CD1c-positive myeloid dendritic cell (primary cell): ENCODE data around the gene CPEB4.

Experiments used
- DNase-seq: peaks from one replicate; pipeline ENCODE4 v3.0.0-alpha.2; 2016; ENCODE audit errors: extremely low spot score

CPEB4 gene

DNA sequence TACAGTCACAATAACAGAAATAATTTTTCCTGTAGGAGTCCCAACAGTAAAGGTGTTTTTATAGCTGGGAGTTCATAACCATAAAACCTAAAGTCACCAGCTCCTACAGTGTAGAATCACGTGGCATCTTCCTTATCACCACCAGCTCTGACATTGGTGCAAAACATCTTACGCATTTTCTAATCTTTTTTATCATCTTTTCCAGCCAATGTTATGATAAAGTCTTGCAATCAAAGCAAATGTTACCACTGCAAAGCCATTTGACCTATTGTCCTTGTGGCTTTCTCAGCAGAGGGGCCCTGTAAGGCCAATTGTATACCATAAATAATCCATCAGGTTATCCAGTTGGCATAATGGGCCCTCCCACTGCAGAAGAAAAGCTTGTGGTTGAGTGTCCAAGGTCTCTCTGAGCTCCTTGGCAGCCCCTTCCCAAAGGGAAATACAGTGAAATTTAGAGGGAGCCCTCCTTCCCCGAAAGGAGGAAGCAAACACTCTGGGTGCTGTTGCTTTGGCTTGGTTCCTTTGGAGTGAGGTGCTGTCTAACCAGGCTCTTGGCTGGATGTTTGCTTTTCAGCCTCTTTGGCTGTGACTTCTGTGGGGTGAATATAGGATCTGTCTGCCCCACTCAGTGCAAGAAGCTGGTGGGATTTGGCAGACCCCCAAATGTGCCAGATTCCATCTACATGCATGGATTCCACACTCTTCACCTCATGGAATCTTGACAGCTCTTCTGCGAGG, 29.3 kb upstream of the CPEB4 start:
- no peak for DNase-seq

DNA sequence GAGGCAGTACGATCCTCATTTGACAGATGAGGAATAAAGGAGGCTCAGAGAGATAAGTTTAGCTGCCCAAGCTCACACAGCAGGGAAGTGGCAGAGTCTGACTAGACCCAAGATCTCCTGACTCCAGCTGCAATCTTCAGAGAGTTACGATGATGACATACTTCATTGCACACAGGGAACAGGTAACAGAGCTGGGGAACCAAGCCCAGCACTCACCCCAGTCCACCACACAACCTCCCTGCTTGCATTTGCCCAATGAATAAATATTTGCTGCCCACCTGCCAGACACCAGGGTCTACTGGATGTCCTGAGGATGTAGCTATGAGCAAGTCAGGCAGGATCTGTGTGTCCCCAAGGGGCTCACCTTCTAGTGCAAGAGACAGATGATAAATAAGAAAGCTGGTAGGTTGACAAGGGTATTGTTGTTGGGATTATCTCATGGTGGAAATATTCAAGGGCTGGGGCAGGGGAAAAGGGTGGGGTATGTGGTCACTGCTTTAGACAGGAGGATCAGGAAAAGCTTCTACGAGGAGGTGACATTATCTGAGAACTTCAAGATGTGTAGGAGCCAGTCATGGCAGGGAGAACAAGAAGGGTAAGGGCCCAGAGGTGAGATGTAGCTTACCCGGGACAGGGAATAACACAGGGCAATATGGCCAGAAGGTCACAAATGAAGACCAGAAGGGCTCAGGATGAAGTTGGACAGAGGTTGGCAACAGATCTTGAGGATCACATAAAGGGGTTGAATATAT, 28.6 kb upstream of the CPEB4 start:
- no peak for DNase-seq

DNA sequence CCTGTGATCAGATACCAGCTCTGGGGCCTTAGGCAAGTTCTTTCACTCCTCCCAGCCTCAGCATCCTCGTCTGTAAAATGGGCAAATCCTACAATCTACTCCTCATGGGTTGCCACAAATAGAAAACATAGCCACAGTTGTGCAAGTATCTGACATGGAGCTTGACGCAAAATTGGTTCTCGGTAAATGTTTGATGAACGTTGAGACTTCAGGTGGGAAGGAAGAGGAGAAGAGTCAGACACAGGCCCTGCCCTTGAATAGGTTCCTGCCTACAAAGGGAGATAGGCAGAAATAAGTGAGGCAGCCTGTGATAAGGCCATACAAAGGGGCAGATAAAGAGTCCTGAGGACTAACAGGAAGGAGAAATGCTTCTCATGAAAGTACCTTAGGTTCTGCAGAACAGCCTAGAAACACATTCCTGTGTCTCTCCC, 26.1 kb upstream of the CPEB4 start:
- DNase-seq, result no peak

DNA sequence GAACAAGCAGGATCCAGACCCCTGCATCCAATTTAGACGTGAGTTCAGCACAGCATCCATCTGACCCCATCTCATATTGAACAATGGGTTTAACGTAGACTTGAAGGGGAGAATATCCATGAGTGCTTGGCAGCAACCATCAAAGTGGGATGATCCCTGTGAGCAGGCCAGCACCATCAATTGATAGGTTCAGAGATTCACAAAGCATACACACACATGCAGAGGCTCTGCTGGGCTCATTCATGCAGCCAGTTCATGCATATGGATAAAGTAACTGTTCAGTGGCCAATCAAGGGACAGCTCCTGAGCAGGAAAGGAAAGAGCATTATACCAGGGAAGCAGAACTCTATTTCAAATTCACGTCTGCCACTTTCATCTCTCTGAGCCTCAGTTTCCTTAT, 24.8 kb upstream of the CPEB4 start:
- DNase-seq, result no peak

DNA sequence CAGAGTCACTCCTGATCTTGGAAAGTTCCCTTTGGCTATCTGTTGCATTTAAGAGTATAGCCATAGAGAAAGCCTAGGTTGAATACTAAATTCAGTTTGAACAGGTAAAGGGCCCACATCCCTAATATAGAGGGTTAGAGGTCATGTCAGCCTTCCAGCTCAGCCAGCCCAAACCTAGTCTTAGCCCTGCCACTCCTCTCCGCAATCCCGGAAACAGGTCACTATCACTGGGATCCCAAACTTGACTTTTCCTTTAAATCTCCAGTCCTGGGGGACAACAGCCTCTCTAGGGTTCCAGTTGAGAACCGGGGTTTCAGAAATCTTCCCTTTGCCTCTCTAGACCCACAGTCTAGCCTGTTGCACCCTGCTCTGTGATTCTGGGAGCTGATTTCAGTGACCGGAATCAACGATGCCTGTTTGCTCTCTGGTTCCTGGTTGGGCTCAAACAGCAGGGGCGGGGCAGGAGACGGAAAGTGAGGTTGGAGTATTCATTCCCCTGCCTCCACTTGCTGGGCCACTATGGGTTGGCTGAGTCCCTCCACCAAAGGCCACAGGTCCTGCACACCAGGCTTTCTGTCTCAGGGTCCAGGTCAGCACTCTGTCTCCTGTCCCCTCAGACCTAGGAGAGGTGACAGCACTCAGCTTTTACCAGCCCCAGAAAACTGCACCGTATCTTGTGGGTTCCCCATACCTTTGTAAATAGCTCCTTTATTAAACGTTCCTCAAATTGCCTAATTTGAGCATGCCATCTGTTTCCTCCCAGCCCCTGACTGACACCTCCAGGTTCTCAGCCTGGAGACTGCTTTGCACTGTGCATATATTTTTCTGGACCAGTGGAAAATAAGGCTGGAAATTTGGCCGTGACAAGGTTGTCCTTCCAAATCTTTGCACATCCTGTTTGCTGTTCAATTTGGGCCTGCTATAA, 23.8 kb upstream of the CPEB4 start:
- no peak for DNase-seq

DNA sequence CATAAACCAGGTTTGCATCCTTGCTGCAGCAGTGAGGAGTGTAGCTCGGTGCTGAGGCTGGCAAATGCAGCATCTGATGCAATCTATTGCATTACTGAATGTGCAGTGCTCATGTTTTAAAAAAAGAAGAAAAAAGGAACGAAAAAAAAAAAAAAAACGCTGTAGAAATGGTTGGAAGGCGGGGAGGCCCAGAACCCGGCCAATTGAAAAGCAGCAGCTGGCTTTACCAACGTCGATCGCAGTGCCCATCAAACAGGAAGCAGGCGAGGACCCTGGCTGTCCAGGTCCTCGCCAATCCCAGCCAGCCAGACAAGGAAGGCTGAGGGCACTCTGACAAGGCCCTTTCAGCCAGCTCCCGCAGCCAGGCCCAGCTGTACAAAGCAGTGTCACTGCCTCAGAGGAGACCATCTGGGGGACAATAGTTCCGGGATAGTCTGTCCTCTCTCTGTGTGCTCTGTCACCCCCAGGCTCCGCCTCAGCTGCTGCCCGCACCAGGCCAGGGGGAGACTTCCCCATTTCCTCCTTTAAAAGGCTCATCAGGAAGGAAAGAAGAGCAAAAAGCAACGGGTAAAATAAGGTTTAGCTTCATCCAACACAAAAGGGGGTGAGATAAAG, 21.8 kb upstream of the CPEB4 start:
- peak; percentile 51 for DNase-seq

DNA sequence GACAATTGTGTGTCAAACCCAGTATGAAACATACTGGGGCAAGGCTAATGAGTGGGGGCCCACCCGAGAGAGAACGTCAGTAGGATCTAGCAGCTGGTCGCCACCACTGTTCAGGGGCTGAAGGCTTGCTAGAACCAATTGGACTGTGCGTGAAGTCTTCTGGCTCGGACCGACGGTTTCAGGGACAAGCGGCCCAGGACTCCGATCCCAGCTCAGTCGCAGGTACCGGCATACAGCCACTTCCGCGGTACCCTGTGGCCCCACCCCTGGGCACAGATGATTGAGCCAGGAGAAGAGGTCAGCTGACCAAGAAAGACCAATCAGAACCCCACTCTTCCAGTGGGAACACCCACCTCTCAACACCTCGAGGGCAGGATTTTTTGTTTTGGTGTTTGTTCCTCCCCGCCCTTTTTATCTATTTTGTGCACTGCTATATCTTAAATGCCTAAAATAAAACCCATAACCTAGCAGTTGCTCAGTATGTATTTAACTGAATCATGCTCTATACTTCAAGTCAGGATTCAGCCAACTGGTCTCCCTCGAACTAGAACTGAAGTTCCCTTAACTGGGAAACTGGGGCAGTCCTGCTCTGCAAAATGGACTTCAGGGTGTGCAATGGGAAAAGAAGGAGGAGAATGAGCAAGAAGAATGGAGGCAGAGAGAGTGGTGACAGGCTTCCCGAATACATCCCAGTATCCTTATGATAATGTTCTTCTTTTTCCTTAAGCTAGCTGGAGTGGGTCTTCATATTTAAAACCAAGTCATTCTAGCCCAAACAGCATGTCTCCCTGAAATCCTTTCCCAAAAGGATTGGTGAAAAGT, 21.1 kb upstream of the CPEB4 start:
- no peak for DNase-seq

DNA sequence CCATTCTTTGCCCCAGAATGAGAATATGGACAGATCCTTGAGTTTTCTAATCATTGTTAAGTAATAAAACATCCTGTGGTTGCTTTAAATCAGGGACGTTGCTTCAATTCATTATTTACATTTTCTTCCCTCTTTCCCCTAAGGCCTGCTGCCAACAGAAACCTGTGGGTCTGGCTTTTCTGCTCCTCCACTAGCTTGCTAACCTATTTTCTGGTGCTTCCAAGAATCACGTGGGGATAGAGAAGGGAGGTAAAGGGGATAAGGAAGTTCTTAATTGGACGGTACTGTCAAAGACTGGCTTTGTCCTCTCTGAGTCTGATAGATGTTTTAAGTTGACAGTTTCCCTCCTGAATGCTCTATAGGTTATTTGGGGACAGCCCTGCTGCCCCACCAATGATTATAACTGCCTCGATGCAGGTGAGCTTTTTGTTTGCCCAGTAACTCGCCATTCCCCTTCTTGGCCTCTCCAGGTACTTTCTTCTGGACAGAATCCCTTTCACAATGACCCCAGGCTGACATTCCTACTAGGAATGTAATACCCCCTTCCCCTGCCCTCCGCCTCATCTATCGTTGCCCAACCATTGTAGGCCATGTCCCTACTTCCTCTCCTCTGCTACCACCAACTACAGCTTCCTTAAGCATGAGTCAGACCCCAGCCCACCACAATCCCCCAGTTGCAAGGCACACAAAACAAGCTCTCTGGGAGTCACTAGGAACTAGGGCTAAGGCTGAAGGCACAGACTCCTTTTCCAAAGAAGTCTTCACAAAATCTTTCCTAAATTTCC, 19.9 kb upstream of the CPEB4 start:
- peak; percentile 69 for DNase-seq

DNA sequence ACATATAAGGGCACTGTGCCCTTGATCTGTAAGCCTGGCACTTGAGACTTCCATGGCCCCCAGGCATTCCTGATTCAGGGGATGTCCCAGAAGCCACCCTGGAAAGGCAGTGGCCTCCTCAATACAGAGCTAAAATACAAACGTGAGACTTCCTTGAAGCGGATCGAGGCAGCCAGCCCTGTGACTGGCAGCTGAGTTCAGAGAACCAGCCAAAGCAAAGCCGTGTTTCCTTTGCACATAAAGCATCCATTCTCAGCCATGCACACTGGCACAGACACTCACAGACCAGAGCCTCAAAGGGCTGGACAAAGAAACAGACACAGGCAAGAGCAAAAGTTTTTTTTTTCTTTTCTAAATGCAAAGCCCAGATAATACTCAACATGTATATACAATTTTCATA, 18.8 kb upstream of the CPEB4 start:
- DNase-seq, result no peak

DNA sequence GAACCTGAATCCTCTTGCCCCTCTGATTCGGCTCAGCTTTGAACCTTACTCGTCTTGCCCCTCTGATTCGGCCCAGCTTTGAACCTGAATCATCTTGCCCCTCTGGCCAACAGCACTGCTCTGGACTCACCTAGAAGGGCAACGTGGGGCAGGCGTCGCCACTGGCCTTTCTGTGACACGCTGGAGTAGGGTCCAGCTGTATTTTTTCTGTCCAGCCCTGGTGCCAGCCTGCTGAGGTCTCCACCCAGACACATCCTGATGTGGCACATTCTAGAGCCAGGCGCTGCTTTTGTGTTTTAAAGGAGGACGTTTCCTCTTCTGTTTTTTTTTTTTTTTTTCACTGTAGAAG, 15.2 kb upstream of the CPEB4 start:
- peak; percentile 27 for DNase-seq

DNA sequence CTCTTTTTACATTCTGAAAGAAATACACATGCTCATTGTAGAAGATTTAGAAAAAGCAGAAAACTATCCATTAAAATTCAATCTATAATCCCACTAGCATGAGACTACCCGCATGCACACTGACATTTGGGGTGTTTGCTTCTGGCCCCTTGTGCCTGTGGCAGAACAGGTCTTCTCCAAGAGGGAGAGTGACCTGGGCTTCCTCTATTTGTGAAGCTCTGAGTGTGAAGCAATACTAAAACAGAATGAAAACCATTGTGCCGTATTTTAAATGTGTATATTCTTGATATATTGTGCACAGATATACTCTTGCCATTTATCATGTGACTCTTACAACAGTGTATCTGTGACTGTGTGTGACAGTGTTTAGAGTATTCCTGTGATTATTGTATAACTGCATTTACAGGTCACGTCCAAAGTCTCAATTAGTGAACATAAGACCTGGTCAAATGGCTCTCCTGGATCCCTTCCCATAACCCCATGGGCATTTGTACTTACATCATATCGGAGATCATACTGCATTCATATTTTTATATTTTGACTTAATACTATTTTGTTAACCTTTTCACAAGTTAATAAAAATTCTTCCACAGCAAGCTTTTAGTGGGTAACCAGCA, 14.7 kb upstream of the CPEB4 start:
- peak; percentile 61 for DNase-seq

DNA sequence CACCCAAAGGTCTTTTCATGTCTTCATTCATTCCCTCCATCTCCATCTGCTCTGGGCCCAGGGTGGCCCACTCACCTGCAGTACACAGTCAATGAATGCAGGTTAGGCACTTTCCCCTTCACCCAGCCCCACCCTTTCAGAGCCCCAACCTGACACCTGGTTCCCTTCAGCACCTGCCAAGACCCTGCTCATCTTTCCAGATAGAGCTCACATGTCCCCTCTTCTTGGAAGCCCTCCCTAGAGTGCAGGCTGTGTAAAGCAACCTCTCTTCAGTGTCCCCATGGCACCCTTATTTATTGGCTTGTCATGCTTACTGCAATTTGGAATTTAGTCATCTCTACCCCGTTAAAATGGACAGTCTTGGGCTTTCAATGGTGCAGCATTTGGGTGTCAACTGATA, 13.0 kb upstream of the CPEB4 start:
- DNase-seq, result no peak

DNA sequence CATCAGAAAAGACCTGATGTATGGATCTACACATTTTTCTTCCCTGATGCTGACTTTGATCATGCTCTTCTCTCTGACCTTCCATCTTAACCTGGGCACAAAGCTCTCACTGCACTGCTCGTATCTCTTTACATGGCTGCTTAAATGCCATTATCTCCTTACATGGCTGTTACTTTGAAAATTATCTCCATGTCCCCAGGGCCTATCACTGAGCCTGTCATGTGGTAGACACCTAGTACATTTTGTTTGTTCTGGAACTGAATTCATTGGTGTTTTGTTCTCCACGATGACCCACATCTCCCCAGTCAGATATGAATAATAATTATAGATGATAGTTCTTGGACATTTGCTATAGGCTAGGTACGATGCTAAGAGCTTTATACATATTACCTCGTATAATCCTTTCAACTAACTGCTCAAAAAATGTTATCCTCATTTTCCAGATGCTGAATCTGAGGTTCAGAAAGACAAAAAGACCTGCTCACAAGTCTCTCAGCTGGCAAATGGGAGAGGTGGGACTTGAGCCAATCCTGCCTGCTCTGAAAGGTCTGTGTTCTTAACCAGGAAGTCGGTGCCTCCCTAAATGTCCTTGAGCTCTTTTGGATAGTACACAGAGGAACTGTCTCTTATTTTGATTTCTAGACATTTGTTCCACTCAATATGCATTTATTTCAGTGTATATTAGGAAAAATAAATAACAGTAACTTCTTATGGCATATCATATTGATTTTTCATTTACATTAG, 9.8 kb upstream of the CPEB4 start:
- DNase-seq, result no peak

DNA sequence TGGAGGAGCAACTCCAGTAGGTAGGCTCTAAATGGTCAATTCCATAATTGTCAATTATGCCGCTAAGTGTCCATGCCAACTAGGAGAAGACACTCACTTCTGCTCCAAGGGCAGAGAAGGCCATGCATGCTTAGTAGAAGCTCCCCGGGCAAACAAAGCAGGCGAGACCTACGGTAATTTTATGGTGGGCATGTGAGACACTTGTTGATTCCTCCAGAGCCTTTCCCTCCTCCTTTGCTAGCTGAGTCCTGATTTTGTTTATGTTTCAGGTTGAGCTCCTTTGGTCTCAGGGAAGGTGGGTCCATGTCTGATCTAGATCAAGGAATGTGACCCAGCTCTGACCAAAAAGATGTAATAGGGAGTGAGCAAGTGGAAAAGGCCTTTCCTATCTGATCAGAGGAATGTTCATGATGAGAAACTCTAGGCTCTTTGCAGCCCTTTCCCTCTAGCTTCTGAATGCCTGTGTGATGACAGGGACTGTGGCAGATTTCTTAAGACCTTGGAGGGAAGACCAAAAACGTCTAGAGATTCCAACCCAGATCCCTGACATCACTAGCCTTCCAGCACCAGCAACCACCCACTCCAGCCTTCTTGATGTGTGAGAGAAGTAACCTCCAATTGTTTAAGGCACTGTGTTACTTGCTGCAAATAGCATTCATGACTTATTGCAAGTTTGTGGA, 7.7 kb upstream of the CPEB4 start:
- DNase-seq, result no peak

DNA sequence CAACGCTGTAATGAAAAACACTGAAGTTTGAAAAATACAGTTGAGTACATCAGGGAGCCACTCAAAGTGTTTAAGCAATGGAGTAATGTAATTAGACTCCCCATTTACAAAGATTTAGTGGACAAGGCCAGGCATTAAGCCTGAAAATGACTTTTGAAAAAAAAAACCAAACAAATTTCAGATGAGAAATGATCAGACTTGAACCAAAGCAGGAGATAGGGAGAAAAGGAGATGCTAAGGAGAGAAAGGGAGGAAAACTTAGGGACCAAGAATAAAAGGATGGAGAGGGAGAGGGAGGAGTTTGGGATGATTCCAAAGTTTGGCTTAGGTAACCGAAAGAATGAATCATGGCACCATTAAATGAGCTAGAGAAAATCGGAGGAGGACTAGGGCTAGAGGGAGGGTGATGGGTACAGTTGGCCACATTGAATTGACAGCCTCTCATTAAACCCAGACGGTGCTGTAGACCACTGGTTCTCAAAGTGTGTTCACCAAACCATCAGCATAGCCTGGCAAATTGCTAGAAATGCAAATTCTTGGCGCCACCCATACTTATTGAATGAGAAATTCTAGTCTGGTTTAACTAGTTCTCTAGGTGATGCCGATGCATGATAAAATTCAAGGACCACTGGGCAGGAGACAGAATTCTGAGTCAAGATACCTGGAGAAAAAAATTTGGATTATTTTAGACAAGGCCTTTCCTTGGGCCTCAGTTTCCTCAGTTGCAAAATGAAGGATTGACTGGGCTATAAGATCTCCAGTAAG, 6.2 kb upstream of the CPEB4 start:
- DNase-seq, result no peak

DNA sequence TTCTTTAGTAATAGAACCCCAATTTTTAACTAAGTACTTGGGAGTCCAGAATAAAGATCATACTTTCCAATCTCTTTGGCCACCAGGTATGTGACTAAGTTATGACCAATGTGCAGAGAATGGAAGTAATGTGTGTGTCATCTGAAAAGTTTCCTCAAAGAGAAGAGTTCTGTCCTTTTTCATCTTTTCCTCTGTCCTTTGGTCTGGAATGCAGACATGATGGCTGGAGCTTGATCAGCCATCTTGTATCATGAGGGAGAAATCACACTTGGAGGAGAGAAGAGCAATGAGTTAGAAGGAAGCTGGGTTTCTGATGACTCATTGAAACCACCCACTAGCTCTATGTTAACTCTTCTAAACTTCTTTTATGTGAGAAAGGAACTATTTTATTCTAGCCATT, 5.5 kb upstream of the CPEB4 start:
- DNase-seq, result peak; percentile 34

DNA sequence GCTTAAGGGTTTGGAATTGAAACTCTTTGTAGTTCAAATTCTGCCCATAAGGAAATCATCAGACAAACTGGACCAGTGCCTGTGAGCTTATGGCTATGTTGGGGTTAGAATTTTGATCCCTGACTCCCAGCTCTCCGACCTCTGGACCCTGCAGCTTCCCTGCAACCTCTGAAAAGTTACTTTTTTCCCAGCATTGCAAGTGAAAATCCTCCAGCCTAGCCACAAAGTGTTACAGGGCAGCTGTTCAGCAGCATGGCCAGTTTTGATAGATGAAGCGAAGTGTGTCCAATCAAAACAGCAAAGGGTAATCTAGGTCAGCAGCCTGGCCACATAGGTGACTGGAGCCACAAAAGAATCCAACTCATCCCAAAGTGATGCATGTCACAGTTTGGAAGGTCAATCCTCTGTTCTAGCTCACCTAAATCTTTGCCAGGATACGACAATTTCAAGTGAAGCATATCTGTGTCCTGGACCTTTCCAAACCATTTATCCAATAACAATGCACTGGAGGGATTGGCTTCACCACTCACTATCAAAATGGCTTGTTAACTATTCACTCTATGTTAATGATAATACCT, 4.7 kb upstream of the CPEB4 start:
- DNase-seq, result no peak
